Measurements from ENCODE around the gene FXYD3.
"Not testable (repeated sequence)": the region's sequence is repeated elsewhere in the genome, so short reads cannot be mapped to it uniquely, and the experiment has no call there.

The FXYD3 gene

DNA sequence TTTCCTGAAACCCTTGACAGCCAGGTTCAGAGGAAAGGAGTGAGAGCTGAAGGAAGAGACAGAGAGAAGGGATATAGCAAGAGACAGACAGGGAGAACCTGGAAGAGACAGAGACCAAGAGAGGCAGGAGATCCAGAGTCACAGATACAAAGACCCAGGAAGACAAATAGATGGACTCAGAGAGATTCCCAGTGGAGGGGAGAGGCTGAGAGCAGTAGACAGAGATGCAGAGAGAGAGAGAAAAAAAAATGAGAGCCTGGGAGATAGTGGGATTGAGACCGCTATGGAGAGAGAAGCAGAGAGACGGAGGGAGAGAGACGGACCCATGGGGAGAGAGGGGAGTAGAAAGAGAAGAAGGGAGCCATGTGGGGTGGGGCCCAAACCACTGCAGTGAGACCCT is 28.2 kb downstream of the FXYD3 start:
- no peak for DNase-seq

DNA sequence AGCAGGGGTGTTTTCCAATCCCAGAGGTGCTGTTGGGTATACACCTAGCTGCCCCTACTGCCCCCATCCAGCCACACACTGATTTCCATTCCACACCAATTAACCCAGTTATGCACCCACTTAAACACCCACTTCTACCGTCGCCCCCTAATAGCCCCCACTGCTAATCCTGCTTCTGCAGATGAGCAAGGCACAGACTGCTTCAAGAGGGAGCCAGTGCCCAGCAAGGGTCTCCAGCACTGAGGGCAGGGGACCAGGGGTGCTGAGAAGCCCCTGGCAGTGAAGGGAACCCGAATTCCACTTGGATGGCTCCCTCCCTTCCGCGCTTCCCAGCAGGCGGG is 28.6 kb downstream of the FXYD3 start:
- no peak for DNase-seq

DNA sequence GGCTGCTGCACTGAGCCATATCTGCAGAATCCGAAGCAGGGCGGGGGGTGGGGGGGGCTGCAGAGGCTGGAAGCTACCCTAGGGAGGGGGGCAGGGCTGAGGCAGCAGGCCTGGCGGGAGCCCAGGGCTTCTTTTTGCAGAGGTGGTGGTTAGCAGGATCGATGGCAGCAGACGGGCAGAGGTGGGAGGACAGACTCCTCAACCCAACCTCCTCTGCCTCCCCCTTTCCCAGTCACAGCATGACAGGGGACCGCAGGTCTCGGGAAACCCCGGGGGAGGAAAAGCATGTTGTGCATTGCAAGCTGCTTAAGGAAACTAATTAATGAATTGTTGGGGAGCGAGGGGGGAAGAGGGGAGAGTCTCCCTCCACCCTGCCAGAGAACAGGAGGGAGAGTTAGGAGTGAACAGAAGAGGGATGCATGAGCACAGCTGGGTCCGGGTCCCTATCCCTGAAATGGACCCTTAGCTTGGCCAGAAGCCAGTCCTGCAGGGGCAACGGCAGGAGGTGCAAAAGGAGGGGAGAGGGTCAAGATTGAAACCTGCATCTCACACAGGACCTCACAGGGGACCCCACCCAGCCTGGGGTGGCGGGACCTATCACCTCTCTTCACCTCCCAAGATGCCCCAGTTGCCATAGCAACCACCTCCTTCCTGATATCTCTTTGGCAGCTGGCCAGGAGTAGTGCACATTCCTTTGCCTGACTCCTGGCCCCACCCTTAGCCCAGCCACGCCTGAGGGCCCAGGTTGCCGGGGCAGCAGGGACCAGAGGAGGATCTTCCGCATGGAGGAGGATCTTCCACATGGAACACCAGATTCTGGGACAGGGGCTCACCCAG is 29.2 kb downstream of the FXYD3 start:
- peak; percentile 30 to 66 for DNase-seq

DNA sequence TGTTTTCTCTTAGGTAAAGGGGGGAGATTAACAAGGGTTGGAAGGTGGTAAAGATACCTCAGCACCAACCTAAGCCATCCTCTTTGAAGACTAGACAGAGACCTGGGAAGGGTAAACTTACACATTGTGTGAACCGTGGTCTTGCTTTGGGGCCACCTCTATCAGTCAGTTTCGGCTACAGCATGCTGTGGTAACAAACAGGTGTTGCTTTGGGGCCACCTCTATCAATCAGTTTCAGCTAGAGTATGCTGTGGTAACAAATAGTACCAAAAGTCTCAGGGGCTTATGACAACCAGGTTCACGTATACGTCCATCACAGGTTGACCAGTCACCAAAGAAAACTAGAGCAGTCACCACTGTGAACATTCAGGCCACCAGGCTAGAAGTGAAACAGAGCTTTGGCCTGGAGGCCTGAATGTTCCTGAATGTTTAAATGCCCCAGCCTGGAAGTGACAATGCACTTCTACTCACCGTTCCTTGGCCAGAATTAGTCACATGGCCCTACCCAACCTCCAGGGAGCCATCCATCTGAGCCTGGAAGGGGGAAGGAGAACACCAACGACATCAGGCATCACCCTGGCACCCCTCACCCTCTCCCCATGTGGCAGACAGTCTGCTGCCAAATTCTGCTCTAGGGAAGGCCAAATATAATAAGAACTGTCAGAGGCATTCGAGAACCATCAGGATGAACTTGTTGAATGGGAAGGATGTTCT is 31.3 kb downstream of the FXYD3 start:
- DNase-seq, result peak in 1 of 2 donors; percentile 8

DNA sequence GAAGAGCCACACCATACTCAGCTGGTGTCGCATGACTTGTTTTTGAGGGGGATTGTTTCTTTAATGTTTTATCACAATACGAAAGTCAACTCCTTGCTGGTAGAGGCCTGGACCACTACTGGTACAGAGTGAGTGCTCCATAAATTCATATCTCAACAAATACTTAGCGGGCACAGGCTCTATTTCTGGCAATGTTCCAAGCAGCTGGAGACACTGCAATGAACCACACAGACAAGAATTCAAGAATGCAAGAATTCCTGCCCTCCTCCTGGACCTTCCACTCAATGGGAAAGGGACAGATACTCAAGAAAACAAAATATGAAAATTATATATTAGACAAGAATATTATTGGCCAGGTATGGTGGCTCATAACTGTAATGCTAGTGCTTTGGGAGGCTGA is 33.8 kb downstream of the FXYD3 start:
- DNase-seq, result no peak

DNA sequence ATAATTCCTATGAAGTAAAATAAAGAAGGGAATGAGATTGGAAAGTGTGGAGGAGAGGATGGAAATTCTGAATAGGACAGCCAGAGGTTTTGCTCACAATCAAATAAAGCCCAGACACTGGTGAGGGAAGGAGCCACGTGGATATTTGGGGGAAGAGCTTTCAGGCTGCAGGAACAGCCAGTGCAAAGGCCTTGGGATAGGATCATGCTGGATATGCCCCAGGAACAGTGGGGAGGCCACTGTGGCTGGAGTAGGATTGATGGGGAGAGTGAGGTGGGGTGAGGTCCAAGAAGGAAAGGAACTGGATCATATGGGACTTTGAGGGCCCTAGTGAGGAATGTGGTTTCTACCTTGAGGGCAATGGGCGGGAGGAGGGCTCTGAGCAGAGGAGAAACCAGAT is 34.8 kb downstream of the FXYD3 start:
- DNase-seq, result no peak

DNA sequence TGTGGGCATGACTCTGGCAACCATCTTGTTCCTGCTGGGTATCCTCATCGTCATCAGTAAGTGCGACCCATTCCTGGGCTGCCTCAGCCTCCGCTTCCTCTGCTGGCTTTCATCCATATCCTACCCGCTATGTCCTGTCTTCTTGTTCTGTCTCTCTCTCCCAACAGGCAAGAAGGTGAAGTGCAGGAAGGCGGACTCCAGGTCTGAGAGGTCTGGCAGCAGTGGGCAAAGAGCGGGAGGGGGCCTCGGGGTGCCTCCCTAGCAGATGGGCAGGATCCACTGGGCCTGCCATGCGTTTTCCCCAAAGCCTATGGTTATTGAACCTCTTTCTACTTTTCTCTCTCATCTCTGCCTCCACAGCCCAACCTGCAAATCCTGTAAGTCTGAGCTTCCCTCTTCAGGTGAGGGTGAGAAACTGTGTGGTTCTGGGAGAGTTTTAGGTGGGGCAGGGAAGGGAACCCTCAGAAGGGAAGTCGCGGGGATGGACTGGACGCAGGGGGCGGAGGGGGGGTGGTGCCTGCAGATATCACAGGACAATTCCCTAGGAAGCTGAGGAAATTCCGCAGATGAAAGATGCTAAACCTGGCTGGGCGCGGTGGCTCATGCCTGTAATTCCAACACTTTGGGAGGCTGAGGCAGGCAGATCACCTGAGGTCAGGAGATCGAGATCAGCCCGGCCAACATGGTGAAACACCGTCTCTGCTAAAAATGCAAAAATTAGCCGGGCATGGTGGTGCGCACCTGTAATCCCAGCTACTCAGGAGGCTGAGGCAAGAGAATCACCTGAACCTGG is 35.8 kb downstream of the FXYD3 start:
- DNase-seq, result no peak

DNA sequence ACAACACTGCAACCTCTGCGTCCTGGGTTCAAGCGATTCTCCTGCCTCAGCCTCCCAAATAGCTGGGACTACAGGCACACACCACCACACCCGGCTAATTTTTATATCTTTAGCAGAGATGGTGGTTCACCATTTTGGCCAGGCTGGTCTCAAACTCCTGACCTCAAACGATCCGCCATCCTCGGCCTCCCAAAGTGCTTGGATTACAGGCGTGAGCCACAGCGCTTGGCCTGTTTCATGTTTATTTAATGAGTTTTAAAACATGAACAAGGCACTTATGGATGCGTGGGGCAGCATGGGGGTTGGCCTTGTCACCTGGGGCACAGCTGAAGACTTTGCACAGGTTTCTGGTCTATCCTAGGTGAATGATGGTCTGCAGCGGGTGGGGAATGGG is 37.5 kb downstream of the FXYD3 start:
- DNase-seq, result not testable (repeated sequence)

DNA sequence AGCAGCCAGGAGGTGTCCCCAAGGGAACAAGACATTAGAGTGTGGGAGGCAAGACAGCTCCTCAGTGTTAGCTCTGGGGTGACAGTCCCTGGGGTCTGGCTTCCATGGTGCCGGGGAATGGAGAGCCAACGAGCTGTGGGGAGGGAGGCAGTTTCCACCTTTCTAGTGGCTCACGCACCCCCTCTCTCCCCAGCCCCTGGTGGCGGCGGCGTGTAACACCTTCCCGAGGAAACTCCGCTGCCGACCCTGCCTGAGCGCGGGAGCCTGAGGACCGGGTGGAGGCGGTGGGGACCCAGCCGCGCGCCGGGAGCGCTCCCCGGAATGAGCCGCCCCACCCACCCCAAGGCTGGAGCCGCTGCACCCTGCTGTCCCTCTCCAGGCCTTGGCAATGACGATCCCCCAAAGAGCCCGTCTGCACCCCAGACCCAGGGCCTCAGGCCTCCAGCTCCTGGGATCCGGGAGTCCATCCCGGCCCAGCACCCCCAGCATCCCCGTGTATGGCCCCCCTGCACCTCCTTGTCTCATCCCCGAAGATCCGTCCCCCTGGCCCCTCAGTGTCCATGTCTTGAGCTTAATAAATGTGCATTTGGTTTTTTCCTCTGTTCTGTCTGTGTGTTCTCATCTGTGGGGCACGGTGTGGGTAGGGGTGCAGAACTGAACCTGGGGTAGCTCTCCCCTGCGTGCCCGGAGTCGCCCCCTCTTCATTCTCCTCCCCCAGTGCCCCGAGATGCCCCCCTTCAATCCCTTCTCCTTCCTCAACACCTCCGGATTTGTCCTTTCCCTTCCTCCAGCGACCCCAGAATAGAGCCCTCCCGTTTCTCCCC is 38.3 kb downstream of the FXYD3 start:
- peak; percentile 72 to 80 for DNase-seq

DNA sequence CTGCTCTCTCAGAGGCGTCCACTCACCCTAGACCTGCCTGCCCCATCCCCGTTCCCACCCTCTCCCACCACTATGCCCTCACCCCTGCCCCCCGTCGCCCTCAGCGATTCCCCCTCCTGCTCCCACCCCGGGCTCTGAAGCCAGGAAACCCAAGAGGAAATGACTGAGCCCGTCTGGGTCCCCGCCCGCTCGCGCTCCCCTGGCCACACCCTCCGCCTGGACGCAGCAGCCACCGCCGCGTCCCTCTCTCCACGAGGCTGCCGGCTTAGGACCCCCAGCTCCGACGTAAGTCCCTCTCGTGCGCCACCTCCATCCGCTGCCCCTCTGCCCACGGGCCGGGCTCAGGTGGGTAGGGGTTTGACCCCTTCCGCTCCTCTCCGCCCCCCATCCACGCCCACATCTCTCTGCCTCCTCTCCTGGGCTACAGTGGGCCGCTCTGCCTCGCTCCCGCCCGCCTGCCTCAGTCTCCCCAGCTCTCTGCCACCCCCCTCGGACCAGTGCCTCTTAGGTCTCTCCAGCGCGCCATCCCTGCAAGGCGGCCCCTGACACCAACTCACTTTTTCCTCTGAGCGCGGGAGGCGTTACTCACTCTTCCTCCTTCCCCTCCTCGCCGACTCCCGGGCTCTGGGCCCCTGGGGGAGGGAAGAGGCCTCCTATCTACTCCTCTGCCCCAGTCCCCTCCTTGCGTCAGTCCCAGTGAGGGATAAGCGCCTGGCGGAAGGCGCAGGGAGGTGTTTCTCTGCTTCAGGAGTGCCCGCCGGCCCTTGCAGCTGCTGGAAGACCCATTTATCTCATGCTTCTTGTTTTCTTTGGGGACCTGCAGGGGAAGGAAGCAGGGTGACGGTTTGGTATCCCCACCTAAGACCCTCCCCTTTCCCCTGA is 39.1 kb downstream of the FXYD3 start, which contains the start of gene FXYD5:
Gene FXYD5, plus strand, starts transcription at position 211 of the 882 bp plus-strand sequence. CDS start 816 bp downstream, outside the sequence.
- peak; percentile 52 to 67 for DNase-seq

DNA sequence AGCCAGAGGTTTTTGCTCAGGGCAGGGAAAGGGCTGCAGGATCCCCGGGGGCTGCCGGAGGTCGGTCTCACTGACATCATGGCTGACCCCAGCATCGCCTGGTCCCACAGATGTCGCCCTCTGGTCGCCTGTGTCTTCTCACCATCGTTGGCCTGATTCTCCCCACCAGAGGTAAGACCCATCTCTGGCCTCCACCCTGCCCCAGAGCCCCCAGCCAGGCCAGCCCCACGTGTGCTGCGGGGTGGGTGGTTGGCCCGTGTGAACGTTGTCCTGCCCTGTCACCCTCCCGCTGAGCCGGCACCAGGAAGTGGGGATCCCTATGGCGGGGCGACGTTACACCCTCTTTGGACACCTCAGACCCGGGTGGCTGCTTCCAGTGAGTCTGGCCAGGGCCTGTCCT is 39.8 kb downstream of the FXYD3 start:
- DNase-seq, result no peak

DNA sequence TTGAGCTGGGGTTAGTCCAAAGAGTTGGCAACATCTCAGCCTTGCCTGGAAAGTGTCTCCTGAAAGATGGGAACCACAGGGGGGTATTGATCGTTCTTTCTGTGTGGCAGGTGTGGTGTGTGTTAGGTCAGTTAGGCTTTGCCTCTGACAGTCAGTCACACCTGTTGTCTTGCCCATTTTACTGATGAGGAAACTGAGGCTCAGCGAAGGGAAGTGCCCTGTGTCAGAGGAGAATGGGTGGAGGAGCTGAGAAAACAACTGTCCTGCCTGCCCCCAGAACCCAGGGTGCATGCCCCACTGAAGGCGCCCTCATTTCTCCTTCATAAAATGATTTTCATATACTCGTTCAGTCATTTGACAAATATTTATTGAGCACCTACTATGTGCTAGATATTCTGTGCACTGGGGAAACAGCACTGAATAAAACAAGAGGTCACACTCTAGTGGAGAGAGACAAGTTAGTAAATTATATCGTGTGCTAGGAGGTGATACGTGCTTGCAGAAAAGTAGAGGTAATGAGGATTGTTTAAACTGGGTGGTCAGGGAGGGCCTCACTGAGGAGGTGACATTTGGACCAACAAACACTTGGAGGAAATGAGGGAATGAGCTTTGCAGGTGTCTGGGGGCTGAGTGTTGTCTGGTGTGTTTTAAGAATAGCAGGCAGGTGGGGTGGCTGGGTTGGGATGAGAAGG is 40.5 kb downstream of the FXYD3 start:
- no peak for DNase-seq

DNA sequence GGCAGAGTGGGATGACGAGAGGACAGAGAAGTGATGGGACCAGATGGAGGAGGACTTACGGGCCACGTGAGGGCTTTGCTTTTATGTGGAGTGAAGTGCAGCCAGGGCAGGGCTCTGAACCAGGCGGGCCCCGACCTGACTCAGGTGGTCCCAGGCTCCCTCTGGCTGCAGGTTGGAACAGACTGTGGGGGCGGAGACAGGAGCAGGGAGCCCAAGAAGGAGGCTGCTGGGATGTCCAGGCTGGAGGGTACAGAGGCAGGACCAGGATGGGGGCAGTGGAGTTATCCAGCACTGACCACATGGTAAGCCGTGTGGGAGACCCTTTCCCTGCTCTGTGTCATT is 41.0 kb downstream of the FXYD3 start:
- no peak for DNase-seq

DNA sequence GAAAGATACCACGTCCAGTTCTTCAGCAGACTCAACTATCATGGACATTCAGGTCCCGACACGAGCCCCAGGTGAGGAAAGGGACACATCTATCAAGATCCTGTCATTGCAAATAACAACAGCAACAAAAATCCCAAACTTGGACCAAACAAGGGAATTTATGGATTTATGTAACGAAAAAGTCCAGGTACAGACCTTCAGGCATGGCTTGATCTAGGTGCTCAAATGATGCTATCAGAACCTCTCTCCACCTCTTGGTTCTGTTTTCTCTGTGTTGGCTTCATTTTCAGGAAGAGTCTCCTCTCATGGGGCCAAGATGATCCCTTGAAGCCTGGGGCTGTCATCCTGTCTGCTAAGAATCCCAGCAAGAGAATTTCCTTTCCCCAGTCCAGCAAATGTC is 41.8 kb downstream of the FXYD3 start:
- no peak for DNase-seq

DNA sequence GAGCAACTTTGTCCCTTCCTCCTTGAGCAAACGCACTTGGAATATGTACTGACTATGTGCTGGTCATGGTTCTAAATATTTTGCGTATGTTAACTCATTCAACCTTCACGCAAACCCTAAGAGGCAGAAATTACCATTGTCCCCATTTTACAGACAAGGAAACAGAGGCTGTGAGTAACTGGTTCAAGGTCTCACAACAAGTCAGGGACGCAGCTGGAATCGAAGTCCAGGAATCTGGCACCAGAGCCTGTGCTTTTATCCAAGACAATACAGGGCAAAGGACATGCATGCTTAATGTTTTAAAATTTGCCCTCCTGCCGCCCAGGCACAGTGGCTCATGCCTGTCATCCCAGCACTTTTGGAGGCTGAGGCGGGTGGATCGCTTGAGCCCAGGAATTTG is 44.0 kb downstream of the FXYD3 start:
- no peak for DNase-seq

DNA sequence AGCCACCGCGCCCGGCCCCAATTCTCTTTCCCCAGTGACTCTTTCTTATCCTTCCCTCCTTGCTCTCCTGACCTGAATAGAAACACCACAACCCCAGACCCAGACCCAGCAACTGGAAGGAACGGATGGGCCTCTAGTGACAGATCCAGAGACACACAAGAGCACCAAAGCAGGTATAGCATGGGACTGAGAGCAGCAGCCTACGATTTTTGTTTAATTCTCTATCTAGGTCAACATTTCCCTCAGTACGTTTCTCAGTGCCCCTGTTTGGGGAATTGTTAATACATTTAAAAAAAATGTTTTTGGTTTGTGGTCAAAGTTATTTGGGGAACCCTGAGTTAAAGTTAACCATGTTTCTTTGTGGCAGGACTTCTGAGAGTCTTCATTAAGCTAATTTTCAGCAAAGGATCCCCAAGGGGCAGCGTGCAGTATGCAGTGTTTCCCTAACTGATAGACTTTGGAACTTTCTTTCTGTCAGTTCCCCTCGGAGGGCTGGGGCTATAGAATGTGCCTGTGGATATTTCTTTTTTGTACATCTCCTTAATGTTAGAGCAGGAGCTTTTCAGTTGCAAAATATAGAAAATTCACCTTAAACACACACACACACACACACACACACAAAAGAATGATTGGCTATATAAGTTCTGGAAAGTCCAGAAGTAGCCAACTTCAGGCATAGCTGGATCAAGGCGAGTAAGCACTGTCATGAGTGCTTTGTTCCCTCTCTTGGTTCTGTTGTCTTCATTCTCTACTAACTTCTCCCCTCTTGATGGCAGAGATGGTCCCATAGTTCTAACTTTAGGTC is 45.2 kb downstream of the FXYD3 start:
- no peak for DNase-seq

DNA sequence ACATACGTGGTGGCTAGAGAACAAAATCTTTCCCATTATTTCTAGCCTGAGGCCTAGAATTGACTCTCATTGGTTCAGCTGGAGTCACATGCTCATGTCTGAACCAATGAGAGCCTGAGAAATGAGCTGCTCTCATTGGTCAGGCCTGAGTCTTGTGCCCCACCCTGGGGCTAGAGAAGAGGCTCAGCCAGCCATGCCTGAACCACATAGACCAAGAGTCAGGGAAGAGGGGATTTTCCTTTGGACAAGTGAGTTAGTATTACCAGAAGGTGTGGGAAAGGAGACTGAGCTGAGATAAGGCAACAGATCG is 45.8 kb downstream of the FXYD3 start:
- DNase-seq, result no peak

DNA sequence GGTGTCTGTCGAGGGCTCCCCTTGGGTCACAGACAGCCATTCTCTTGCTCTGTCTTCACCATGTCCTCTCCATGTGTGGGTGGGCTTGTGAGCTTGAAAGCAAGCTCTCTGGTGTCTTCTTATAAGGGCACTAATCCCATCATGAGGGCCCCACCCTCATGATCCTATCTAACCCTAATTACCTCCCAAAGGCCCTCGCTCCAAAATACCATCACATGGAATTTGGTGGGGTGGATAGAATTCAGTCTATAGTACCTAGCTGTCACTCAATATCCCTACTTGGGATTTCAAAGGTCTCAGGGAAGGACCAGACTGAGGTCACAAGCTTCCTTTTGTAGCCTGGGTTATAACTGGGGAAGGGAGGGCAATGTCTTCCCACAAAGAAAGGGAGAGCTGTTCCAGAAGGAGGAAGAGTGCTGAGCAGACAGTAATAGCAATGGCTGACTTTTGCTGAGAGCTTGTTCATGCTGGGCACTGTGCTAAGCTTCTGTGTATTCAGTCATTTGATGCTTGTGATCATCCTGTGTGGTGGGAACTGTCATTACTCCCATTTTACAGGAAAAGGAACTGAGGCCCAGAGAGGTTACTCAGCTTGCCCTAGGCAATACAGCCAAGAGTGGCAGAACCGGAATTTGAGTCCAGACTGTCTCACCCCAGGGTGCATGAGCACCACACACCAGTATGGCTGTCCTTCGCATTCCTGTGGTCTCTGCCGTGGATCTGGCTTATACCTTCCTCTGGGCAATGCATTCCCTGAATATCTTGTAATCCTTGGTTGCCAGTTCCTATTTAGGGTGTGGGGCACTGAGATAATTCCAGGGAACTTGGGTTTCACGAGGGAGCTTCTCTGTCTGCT is 47.1 kb downstream of the FXYD3 start:
- no peak for DNase-seq

DNA sequence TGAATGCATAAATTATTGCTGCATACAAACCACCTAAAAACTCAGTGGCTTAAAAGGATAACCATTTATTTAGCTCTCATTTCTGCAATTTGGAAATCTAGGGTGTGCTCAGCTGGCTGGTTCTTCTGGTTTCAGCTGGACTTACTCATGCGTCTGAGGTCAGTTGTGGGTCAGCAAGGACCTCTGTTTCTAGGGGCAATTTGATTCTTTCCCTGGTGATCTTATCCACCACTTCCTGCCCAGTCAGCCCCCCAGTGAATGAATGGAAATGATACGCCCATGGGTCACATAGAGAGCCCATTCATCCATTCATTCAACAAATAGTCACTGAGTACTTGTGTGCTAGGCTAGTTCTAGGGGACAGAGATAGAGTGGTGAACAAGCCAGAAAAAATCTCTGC is 48.8 kb downstream of the FXYD3 start:
- no peak for DNase-seq

Data from CD4-positive, alpha-beta T cell treated with Interferon alpha-2 for 1 hour (primary cell).